Stimulated activated CD8-positive, alpha-beta memory T cell treated with anti-CD3 and anti-CD28 coated beads, Interleukin-7, amount 100 ng/mL, for 1 hour (primary cell): Measurements from ENCODE around the gene GALNT9.

Experiments
- DNase-seq, 2 donors: peaks; one replicate each; pipeline ENCODE4 v3.0.0-alpha.2; 2020; ENCODE audit warnings: low read depth in 2 of 2

Gene GALNT9

GRCh38 chr12:132344181-132344580 is 14.8 kb upstream of the GALNT9 start:
- DNase-seq, result no peak

GRCh38 chr12:132343294-132344004 is 14.1 kb upstream of the GALNT9 start:
- no peak for DNase-seq

- no peak for DNase-seq
Observed at GRCh38 chr12:132342251-132343227, 13.2 kb upstream of the GALNT9 start.

GRCh38 chr12:132341318-132342050 is 12.1 kb upstream of the GALNT9 start:
- no peak for DNase-seq

- no peak for DNase-seq
Observed at GRCh38 chr12:132340266-132341035, 11.1 kb upstream of the GALNT9 start.

- no peak for DNase-seq
Observed at GRCh38 chr12:132339856-132340255, 10.5 kb upstream of the GALNT9 start.

GRCh38 chr12:132338781-132339180 is 9.4 kb upstream of the GALNT9 start:
- no peak for DNase-seq

GRCh38 chr12:132338311-132338710 is 8.9 kb upstream of the GALNT9 start:
- no peak for DNase-seq

- DNase-seq, result no peak
Observed at GRCh38 chr12:132337557-132337956, 8.2 kb upstream of the GALNT9 start.

GRCh38 chr12:132336451-132337413 is 7.3 kb upstream of the GALNT9 start:
- DNase-seq, result no peak

- no peak for DNase-seq
Observed at GRCh38 chr12:132335179-132335756, 5.9 kb upstream of the GALNT9 start.

- no peak for DNase-seq
Observed at GRCh38 chr12:132333766-132334165, 4.4 kb upstream of the GALNT9 start.

GRCh38 chr12:132333273-132333672 is 3.9 kb upstream of the GALNT9 start:
- no peak for DNase-seq

GRCh38 chr12:132330549-132330881 is 1.1 kb upstream of the GALNT9 start:
- no peak for DNase-seq

GRCh38 chr12:132329720-132330548 is 545 bp upstream of the GALNT9 start:
- DNase-seq, result no peak

- DNase-seq, result no peak
Observed at GRCh38 chr12:132328282-132329029, 933 bp downstream of the GALNT9 start.

GRCh38 chr12:132327336-132328171 is 1.8 kb downstream of the GALNT9 start:
- DNase-seq, result no peak
